HL-60 (cell line): ENCODE results near the gene GFOD1.

Experiments
- CTCF ChIP-seq: IDR thresholded peaks from one replicate; pipeline ENCODE4 v1.5.1; 2011; ENCODE audit warnings: low read length, control low read depth, inconsistent platforms; ENCODE audit not compliant: insufficient read depth
- GABPA ChIP-seq: IDR thresholded peaks from 2 replicates; pipeline ENCODE4 v1.6.1; 2012; ENCODE audit warnings: low read depth
- POLR2AphosphoS5 ChIP-seq: IDR thresholded peaks from 2 replicates; pipeline ENCODE4 v1.6.1; 2012; ENCODE audit warnings: low read depth
- REST ChIP-seq: IDR thresholded peaks from 2 replicates; pipeline ENCODE4 v1.6.1; 2012; ENCODE audit warnings: low read depth; ENCODE audit not compliant: insufficient replicate concordance

- TF ChIP-seq CTCF: no peak
- TF ChIP-seq GABPA: no peak
- no peak; the same call in 1 of the 2 replicates for TF ChIP-seq POLR2AphosphoS5
- no peak for TF ChIP-seq REST
These were observed 53.7 kb downstream of the GFOD1 start for GRCh38 chr6:13433709-13434121.
